ENCODE data around the gene NUBP2.

- TF ChIP-seq CTCF (IDR thresholded peaks at IDR 0.05) = no peak
- no peak for TF ChIP-seq POLR2A (IDR thresholded peaks at IDR 0.05)
These were observed 47.9 kb upstream of the NUBP2 start for GRCh38 chr16:1734816-1735215.

All from gastroesophageal sphincter (tissue), 3 donors.